Measurements from ENCODE around the gene GUCA2B. TPM values are rescaled to one million over a fixed set of nuclear protein-coding genes. Genes with fewer than 3 reads are reported as not detected.

The GUCA2B gene
- total RNA-seq, 2 experiments from 2014 or later, result not detected

- peaks cover 5% of the 10 kb centered on the region for H3K9me3 Mint-ChIP-seq
- Histone ChIP-seq H3K4me3 (ENCODE audit: low read length) (no peak within 1 kb of the TSS), H3K4me1 (ENCODE audit: insufficient read depth, low read length) (no peaks in the 10 kb centered on the region), H3K27me3 (ENCODE audit: control insufficient read depth in 1 of 2, insufficient read depth in 2 of 2, low read length in 2 of 2) (no peaks in the 10 kb centered on the region), H3K27ac (ENCODE audit: low read depth in 1 of 2, low read length in 2 of 2) (no peak within 1 kb of the TSS), H3K36me3 (ENCODE audit: insufficient read depth, low read length) (no peaks in the 10 kb centered on the region), H3K9me3 (ENCODE audit: control insufficient read depth in 1 of 2, insufficient read depth in 1 of 2, low read length in 2 of 2) (peaks cover 0 to 8% of the 10 kb centered on the region in 2 experiments)
- no peaks in the 10 kb centered on the region for H3K4me1 Mint-ChIP-seq (ENCODE audit: low read depth)
- ATAC-seq (ENCODE audit: poor library complexity), result no peak
- TF ChIP-seq CTCF (IDR thresholded peaks at IDR 0.05), result no peak
- no peak for DNase-seq
- no peak within 1 kb of the TSS for H3K4me3 Mint-ChIP-seq
- H3K27ac Mint-ChIP-seq, result no peak within 1 kb of the TSS
- H3K36me3 Mint-ChIP-seq (ENCODE audit: low read depth), result no peaks in the 10 kb centered on the region
- H3K27me3 Mint-ChIP-seq, result peaks cover 4% of the 10 kb centered on the region
- intact Hi-C loops (cut with DNase I, micrococcal nuclease), result no loop called here
- ChIA-PET CTCF (interaction anchor here (1.7 kb wide), 1 partner anchor 8 kb away, joined by 4 read pairs; no protein-coding TSS in a partner anchor), POLR2A (no interaction called here)
Observed at GRCh38 chr1:42164551-42165420, 11.6 kb downstream of the GUCA2B start, which contains the start of gene GUCA2A. Gene GUCA2A (minus strand): TSS chr1:42164745. CDS start chr1:42164712, 33 bp downstream.

GRCh38 chr1:42165511-42166210, 12.5 kb downstream of the GUCA2B start:
- ChIA-PET POLR2A (no interaction called here), CTCF (no interaction called here)
- DNase-seq (no peak), ATAC-seq (ENCODE audit: poor library complexity) (no peak)
- H3K4me3 Mint-ChIP-seq, result no peak overlapping the region
- no peaks in the 10 kb centered on the region for H3K36me3 ChIP-seq (ENCODE audit: insufficient read depth, low read length)
- no peaks in the 10 kb centered on the region for H3K36me3 Mint-ChIP-seq (ENCODE audit: low read depth)
- no peak for TF ChIP-seq CTCF (IDR thresholded peaks at IDR 0.05)
- H3K27me3 Mint-ChIP-seq, result peaks cover 4% of the 10 kb centered on the region
- no peak overlapping the region for H3K4me3 ChIP-seq (ENCODE audit: low read length)
- H3K27ac Mint-ChIP-seq, result no peak overlapping the region
- no peaks in the 10 kb centered on the region for H3K4me1 ChIP-seq (ENCODE audit: insufficient read depth, low read length)
- intact Hi-C loops (cut with DNase I, micrococcal nuclease), result no loop called here
- no peaks in the 10 kb centered on the region for H3K27me3 ChIP-seq (ENCODE audit: control insufficient read depth in 1 of 2, insufficient read depth in 2 of 2, low read length in 2 of 2)
- H3K4me1 Mint-ChIP-seq (ENCODE audit: low read depth), result no peaks in the 10 kb centered on the region
- H3K9me3 ChIP-seq (ENCODE audit: control insufficient read depth in 1 of 2, insufficient read depth in 1 of 2, low read length in 2 of 2), result peaks cover 0 to 8% of the 10 kb centered on the region in 2 experiments
- H3K9me3 Mint-ChIP-seq, result peaks cover 4% of the 10 kb centered on the region
- H3K27ac ChIP-seq (ENCODE audit: low read depth in 1 of 2, low read length in 2 of 2), result no peak overlapping the region

GRCh38 chr1:42167611-42168390, 14.6 kb downstream of the GUCA2B start:
- DNase-seq, result no peak
- Mint-ChIP-seq H3K4me3 (no peak overlapping the region), H3K27me3 (peaks cover 4% of the 10 kb centered on the region), H3K36me3 (ENCODE audit: low read depth) (no peaks in the 10 kb centered on the region), H3K27ac (no peak overlapping the region), H3K9me3 (no peaks in the 10 kb centered on the region), H3K4me1 (ENCODE audit: low read depth) (no peaks in the 10 kb centered on the region)
- ChIA-PET POLR2A (no interaction called here), CTCF (no interaction called here)
- intact Hi-C loops (cut with DNase I, micrococcal nuclease), result no loop called here
- ATAC-seq (ENCODE audit: poor library complexity), result no peak
- no peak overlapping the region for H3K27ac ChIP-seq (ENCODE audit: low read depth in 1 of 2, low read length in 2 of 2)
- H3K9me3 ChIP-seq (ENCODE audit: control insufficient read depth in 1 of 2, insufficient read depth in 1 of 2, low read length in 2 of 2), result peaks cover 0 to 2% of the 10 kb centered on the region in 2 experiments
- H3K36me3 ChIP-seq (ENCODE audit: insufficient read depth, low read length), result no peaks in the 10 kb centered on the region
- peaks cover under 1% of the 10 kb centered on the region for H3K4me1 ChIP-seq (ENCODE audit: insufficient read depth, low read length)
- no peaks in the 10 kb centered on the region for H3K27me3 ChIP-seq (ENCODE audit: control insufficient read depth in 1 of 2, insufficient read depth in 2 of 2, low read length in 2 of 2)
- no peak for TF ChIP-seq CTCF (IDR thresholded peaks at IDR 0.05)
- no peak overlapping the region for H3K4me3 ChIP-seq (ENCODE audit: low read length)

Data from CD4-positive, alpha-beta T cell (primary cell).